Vagina (tissue), 2 donors: ENCODE data around the gene PLEKHM2. TPM values are rescaled to one million over a fixed set of nuclear protein-coding genes. Genes with fewer than 3 reads are reported as not detected.

Source experiments
- DNase-seq, 2 donors: peaks; one replicate each; pipeline ENCODE4 v3.0.0-alpha.2; 2017; ENCODE audit errors: extremely low spot score in 2 of 2
- H3K27ac ChIP-seq: fragments of 200-600 bp; sonication (generic); one replicate; pipeline ENCODE4 v1.5.1; 2019
- H3K27me3 ChIP-seq: fragments of 200-600 bp; sonication (generic); one replicate; pipeline ENCODE4 v1.5.1; 2019
- H3K36me3 ChIP-seq, 2 donors: fragments of 200-600 bp; sonication (generic); one replicate each; pipeline ENCODE4 v1.5.1; 2017 to 2019
- H3K4me1 ChIP-seq: fragments of 200-600 bp; sonication (generic); one replicate; pipeline ENCODE4 v1.5.1; 2019
- H3K4me3 ChIP-seq, 2 donors: fragments of 200-600 bp; sonication (generic); 1 replicate in 1 of 2; 2 replicates in 1 of 2; pipeline ENCODE4 v1.5.1; 2016 to 2019
- H3K9me3 ChIP-seq: fragments of 200-600 bp; sonication (generic); one replicate; pipeline ENCODE4 v1.5.1; 2019
- CTCF ChIP-seq, 3 experiments: fragments of 450-650 bp in 2 of 3; fragments of 200-600 bp in 1 of 3; sonication (generic) in 1 of 3; IDR thresholded peaks; one replicate each; pipeline ENCODE4 v1.5.1; 2017 to 2019; ENCODE audit warnings: antibody characterized with exemption in 3 of 3, mild to moderate bottlenecking in 2 of 3, moderate library complexity in 2 of 3
- POLR2A ChIP-seq, 2 donors: fragments of 450-650 bp; IDR thresholded peaks; one replicate each; pipeline ENCODE4 v1.6.1; 2017; ENCODE audit warnings: antibody characterized with exemption in 2 of 2, mild to moderate bottlenecking in 2 of 2, moderate library complexity in 2 of 2
- POLR2AphosphoS5 ChIP-seq, 2 donors: sonication (generic); formaldehyde crosslinking; IDR thresholded peaks; one replicate each; pipeline ENCODE4 v1.9.0; 2017; ENCODE audit warnings: antibody characterized with exemption in 2 of 2, mild to moderate bottlenecking in 2 of 2, low read depth in 1 of 2; ENCODE audit not compliant: insufficient read depth in 1 of 2
- intact Hi-C: fragments of 100-400 bp; cut with DNase I; formaldehyde crosslinking; loops from one replicate; pipeline ENCODE4 v1.15.1; 2023
- total RNA-seq: library from RNA; depleted of rRNA; stranded (reverse); fragments of >200 nt; gene quantifications from one replicate; pipeline ENCODE4 v1.2.3, GENCODE V29; 2016

PLEKHM2 gene
- total RNA-seq, 1 donor from 2014 or later: 56.2 TPM

GRCh38 chr1:15740924-15741850 lies 57.1 kb downstream of the PLEKHM2 start:
- Histone ChIP-seq H3K9me3 (no peaks in the 10 kb centered on the region), H3K27me3 (no peaks in the 10 kb centered on the region), H3K27ac (no peak overlapping the region), H3K4me1 (peaks cover 24% of the 10 kb centered on the region), H3K36me3 (no peaks in the 10 kb centered on the region), H3K4me3 (no peak overlapping the region)
- peak; percentile 44 to 90 (median 78) for TF ChIP-seq CTCF (IDR thresholded peaks at IDR 0.05)
- TF ChIP-seq POLR2A (IDR thresholded peaks at IDR 0.05): no peak
- peak in 1 of 2 donors; percentile 42 for TF ChIP-seq POLR2AphosphoS5 (IDR thresholded peaks at IDR 0.05; ENCODE audit: insufficient read depth in 1 of 2, low read depth in 1 of 2)
- intact Hi-C loops: loop anchor here (10.0 kb wide), 1 partner anchor 146 kb away; no protein-coding TSS in a partner anchor
- no peak for DNase-seq

GRCh38 chr1:15742339-15742801 lies 58.2 kb downstream of the PLEKHM2 start, which contains the start of gene TMEM82:
Gene TMEM82 (plus strand): TSS chr1:15742499. CDS start chr1:15742560, 61 bp downstream.
- Histone ChIP-seq H3K27me3 (no peaks in the 10 kb centered on the region), H3K9me3 (no peaks in the 10 kb centered on the region), H3K4me1 (peaks cover 12% of the 10 kb centered on the region), H3K36me3 (no peaks in the 10 kb centered on the region), H3K27ac (no peak within 1 kb of the TSS), H3K4me3 (no peak within 1 kb of the TSS)
- no peak for TF ChIP-seq POLR2A (IDR thresholded peaks at IDR 0.05)
- no peak for TF ChIP-seq CTCF (IDR thresholded peaks at IDR 0.05)
- no peak for TF ChIP-seq POLR2AphosphoS5 (IDR thresholded peaks at IDR 0.05; ENCODE audit: insufficient read depth in 1 of 2, low read depth in 1 of 2)
- intact Hi-C loops: loop anchor here (10.0 kb wide), 1 partner anchor 148 kb away; no protein-coding TSS in a partner anchor
- DNase-seq: no peak

- intact Hi-C loops: loop anchor here (10.0 kb wide), 1 partner anchor 149 kb away; no protein-coding TSS in a partner anchor
- no peak for DNase-seq
- TF ChIP-seq POLR2AphosphoS5 (IDR thresholded peaks at IDR 0.05; ENCODE audit: insufficient read depth in 1 of 2, low read depth in 1 of 2): no peak
These were observed 60.1 kb downstream of the PLEKHM2 start for GRCh38 chr1:15744122-15744679.

GRCh38 chr1:15747378-15747777 lies 63.3 kb downstream of the PLEKHM2 start:
- Histone ChIP-seq H3K36me3 (no peaks in the 10 kb centered on the region), H3K27ac (no peak overlapping the region), H3K27me3 (no peaks in the 10 kb centered on the region), H3K4me1 (peaks cover 10% of the 10 kb centered on the region), H3K9me3 (no peaks in the 10 kb centered on the region), H3K4me3 (no peak overlapping the region)
- no peak for DNase-seq
- intact Hi-C loops: loop anchor here (10.0 kb wide), 1 partner anchor 153 kb away; no protein-coding TSS in a partner anchor
- TF ChIP-seq POLR2AphosphoS5 (IDR thresholded peaks at IDR 0.05; ENCODE audit: insufficient read depth in 1 of 2, low read depth in 1 of 2): no peak
- no peak for TF ChIP-seq CTCF (IDR thresholded peaks at IDR 0.05)
- no peak for TF ChIP-seq POLR2A (IDR thresholded peaks at IDR 0.05)

More at GRCh38 chr1:15744122-15744679, 60.1 kb downstream of the PLEKHM2 start:
- H3K36me3 ChIP-seq: no peaks in the 10 kb centered on the region
- H3K27me3 ChIP-seq: no peaks in the 10 kb centered on the region
- H3K9me3 ChIP-seq: no peaks in the 10 kb centered on the region
- H3K27ac ChIP-seq: no peak overlapping the region
- no peak overlapping the region for H3K4me3 ChIP-seq
- H3K4me1 ChIP-seq: peaks cover 9% of the 10 kb centered on the region

GRCh38 chr1:15748264-15748663 lies 64.1 kb downstream of the PLEKHM2 start:
- H3K36me3 ChIP-seq: no peaks in the 10 kb centered on the region
- TF ChIP-seq CTCF (IDR thresholded peaks at IDR 0.05) (no peak), POLR2AphosphoS5 (IDR thresholded peaks at IDR 0.05; ENCODE audit: insufficient read depth in 1 of 2, low read depth in 1 of 2) (no peak), POLR2A (IDR thresholded peaks at IDR 0.05) (no peak)
- H3K9me3 ChIP-seq: no peaks in the 10 kb centered on the region
- DNase-seq: no peak
- H3K27me3 ChIP-seq: no peaks in the 10 kb centered on the region
- peaks cover 10% of the 10 kb centered on the region for H3K4me1 ChIP-seq
- H3K27ac ChIP-seq: no peak overlapping the region
- intact Hi-C loops: loop anchor here (10.0 kb wide), 1 partner anchor 153 kb away; no protein-coding TSS in a partner anchor
- H3K4me3 ChIP-seq: no peak overlapping the region
